NCI-H526 treated with DMSO at 0.1 percent for 48 hours (cell line): ENCODE measurements around the gene APOL2.
"Not testable (repeated sequence)": the region's sequence is repeated elsewhere in the genome, so short reads cannot be mapped to it uniquely, and the experiment has no call there.

Experiments used
- DNase-seq: peaks from one replicate; lab custom pipeline; 2025; lab: John Stamatoyannopoulos, UW

APOL2 gene, protein sequence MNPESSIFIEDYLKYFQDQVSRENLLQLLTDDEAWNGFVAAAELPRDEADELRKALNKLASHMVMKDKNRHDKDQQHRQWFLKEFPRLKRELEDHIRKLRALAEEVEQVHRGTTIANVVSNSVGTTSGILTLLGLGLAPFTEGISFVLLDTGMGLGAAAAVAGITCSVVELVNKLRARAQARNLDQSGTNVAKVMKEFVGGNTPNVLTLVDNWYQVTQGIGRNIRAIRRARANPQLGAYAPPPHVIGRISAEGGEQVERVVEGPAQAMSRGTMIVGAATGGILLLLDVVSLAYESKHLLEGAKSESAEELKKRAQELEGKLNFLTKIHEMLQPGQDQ

DNA sequence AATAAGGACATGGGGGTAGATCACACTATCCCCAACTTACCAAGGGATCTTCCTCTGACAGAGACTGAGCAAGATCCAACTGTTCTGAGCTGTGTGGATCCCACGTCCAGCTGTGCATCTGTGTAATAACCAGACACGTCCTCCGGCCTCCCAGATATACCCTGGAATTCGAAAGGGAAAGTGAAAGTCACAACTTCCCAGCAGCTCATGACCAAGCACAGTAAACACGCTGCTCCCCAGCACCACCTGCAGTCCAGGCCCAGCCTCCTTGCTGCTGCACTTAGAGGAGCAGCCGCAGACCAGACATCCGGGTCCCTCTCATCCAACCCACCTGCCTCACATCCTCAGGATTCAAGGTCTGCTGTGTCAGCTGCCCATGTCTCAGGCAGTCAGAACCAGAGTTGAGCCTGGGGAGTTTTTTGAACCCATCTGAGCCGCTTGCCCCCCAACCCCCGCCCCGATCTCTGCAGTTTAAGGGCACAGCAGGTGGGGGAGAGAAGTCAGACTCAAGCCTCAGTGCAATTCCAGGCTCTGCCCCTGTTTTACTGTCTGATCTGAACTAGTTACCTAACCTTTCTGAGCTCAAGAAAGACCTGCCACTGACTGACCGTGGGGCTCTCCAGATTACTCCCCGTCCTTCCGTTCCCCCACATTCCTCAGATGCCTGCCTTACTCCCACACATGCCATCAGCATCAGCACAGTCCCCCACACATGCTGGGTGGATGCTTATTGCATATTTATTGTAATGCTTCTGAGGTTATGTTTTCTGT lies at the start of gene APOL2:
APOL2 (minus strand) TSS at position 127 of the 771 bp plus-strand sequence. CDS start 6,365 bp downstream, outside the sequence.
- peak; percentile 78 for DNase-seq

DNA sequence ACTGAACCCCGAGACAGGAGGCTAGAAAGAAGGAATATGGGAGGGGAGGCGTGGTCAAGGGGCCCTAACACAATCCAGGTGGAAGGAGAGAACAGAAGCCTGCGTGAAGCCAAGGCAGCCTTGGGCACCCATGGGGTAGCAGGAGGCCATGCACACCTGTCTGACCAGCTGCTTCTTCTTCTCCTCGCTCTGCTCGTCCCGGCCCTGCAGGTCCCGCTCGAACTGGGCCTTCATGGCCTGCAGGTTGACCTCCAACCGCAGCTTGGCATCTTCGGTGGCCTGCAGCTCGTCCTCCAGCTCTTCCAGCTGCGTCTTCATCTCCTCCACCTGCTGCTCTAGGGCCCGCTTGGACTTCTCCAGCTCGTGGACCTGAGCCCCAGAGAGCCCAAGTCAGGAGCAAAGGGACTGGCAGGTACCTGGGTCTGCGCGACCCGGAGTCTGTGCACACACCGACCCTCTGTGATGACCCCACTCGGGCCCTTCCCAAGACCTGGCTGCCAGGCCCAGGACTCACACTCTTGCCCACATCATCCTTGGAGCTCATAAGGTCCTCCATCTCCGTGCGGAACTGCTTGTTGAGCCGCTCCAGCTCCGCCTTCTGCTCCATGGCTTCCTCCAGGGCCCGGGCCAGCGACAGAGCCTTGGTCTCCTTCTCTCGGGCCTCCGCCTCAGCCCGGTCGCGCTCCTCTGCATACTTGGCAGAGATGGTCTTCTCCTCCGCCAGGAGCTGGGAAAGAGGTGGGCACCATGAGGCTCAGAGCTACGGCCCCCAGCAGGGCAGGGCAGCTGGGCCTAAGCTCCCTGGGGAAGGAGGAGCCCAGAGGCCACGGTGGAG lies 49.5 kb upstream of the APOL2 start:
- no peak for DNase-seq

DNA sequence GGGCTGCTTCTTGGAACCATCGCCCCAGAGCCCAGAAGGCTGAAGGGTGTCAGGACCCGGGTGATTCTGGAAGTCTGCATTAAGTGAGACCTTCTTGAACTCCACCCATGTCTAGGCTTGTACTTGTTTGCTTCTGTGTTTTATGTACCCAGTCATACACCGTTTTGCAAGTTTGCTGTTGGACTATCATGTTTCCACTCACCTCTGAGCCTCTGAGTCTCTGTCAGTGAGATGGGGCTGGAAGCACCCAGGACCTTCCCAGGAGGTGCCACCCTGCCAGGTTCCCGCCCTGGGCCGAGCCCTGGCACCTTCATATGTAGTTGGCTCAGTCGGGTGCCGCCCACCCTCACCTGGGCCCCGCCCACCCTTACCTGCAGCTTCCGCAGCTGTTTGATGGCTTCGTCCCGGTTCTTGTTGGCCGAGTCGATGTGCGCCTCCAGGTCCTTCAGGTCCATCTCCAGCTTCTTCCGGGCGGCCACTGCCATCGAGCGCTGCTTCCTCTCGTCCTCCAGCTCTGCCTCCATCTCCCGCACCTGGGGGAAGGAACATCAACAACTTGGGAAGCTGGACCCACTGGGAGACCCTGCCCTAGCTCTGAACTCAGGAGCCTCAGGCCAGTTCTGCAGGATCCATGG lies 48.7 kb upstream of the APOL2 start:
- DNase-seq, result no peak

DNA sequence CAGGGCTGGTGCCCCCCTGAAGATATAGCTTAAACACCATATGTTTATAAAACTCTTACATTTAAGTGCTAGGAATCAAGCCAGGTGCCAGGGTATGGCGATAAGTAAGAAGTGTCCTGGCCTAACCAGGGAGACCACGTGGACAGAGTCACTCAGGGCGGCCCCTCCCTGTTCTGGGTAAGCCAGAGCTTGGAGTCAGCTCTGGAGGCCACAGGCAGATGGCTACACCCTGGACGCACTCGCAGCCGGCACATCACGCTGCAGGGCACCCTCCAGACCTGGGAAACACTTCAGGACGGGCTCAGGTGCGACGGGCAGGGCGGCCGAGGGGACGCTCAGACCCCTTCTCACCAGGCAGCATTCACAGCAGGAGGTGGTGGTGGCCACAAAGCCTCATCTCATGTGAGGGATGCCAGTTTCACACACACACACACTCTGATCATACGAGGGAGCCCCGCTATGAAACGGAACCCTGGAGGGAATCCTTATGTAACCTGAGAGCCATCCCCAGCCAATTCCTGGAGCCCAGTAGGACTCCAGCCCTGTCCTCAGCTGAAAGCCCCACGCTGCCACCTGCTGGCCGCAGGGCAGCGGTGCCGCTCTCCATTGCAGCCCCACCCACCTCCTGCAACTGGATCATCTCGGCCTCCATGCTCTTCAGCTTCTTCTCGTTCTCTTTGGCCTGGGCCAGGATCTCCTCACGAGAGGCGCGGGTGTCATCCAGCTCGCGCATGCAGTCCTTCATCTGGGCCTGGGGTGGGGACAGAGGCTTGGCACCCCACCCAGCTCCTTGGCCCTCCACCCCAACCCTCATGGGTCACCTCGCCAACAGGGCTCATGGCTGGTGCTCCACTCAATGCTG lies 47.0 kb upstream of the APOL2 start:
- DNase-seq, result peak; percentile 22

DNA sequence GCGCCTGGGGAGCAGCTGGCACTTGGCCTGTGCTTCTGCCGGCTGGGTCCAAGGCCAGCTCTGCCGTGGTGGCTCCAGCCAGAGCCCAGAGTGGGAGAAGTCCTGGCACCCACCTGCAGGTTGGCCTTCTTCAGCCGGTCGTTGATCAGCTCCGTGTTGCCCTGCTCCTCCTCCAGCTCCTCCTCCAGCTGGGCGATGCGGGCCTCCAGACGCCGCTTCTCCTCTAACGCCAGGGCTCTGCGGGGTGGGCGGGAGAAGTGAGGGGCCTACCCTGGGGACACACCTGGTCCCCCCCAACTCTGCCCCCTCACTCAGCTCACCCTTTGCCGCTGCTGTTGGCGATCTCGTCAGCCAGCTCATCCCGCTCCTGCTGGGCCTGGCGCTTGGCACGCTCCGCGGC lies 46.2 kb upstream of the APOL2 start:
- no peak for DNase-seq

DNA sequence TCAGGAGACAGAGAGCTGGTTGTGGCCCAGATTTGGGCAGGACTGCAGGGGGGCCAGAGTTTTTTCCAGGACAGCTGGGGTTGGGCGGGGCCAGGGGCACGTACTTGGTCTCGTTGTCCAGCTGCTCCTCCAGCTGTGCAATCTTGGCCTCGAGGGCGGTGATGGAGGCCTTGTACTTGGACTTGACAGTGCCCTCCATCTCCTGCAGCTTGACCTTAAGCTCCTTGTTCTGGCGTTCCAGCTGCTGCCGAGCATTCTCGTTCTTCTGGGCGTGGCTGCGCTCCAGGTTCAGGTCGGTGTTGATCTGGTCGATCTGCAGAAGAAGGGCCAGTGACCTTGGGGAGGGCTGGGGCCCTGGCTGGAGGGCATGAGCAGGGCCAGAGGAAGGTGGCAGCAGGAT lies 45.7 kb upstream of the APOL2 start:
- no peak for DNase-seq

DNA sequence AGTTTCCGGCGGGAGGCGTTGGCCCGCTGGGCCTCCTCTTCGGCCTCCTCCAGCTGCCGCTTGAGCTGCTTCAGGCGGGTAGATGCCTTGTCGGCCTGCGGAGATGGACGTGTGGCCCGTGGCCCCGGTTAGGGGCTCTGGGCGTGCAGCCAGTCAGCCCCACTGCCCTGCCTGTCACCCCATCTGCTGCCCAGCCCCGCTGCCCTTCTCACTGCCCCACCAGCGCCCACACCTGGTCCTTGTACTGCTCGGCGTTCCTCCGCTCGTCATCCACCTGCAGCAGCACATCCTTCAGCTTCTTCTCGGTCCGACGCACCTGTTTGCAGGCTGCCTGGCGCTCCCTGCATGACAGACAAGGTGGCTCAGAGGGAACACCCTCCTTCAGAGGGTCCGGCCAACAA lies 44.8 kb upstream of the APOL2 start:
- DNase-seq, result no peak

DNA sequence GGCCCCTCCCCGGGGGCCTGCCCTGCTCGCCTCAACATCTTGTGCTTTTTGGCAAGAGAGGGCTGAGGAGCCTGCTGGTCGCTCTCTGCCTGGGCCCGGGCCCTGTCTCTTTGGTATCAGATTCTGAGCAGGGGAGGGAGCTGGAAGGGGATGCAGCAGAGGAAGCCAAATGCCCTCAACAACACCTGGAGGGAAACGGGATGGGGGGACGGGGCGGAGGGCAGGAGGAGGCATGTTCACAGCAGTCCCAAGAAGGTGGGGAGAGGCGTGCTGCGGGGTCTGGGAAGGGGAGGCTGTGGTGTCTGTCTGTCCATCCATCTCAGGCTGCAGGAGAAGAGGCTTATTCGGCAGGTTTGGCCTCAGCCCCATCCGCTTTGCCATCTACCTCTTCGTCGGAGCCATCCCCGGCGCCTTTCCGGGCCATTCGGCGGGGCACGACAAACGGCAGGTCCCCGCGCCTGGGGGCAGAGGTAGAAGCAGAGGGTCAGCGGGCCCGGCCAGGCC lies 43.1 kb upstream of the APOL2 start:
- DNase-seq, result no peak

DNA sequence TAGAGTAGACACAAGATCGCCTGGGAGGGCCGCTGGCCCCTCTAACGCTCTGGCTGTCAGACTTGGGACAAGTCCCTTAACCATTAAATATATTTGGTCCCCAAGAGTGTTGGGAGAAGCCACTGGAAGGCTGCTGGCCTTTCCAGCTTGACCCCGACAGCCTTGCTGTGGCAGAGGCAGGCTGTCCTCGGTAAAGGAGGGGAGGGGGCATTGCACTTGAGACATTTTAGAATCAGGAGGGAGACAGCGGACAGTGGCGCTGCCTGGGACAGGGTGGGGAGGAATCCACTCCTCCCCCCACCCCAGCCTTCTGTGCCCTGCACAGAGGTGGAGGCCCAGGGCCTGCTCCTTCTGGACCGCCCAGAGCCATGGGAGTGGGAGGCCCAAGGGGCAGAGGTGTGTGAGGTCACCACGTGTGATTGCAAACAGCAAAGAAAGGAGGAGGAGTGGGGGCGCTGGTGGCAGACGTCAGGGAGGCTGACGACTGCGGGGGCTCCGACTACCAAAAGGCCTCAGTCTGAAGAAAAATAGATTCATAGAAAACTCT lies 42.5 kb upstream of the APOL2 start:
- no peak for DNase-seq

DNA sequence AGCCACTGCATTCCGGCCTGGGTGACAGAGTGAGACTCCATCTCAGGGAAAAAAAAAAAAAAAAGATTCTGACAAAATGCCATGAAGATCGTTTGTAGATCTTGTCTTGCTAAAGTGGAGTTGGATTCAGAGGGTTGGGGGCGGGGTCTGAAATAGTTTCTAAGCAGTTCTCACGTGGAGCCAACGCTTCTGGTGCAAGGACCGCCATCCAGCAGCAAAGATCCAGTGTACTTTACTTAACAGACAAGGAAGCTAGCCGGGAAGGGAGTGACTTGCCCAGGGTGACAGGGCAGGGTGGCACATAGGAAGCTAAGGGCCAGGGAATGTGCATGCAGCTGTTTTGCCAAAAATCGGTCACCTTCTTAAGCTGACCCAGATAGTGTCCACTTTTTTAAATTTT lies 41.1 kb upstream of the APOL2 start:
- DNase-seq, result no peak

DNA sequence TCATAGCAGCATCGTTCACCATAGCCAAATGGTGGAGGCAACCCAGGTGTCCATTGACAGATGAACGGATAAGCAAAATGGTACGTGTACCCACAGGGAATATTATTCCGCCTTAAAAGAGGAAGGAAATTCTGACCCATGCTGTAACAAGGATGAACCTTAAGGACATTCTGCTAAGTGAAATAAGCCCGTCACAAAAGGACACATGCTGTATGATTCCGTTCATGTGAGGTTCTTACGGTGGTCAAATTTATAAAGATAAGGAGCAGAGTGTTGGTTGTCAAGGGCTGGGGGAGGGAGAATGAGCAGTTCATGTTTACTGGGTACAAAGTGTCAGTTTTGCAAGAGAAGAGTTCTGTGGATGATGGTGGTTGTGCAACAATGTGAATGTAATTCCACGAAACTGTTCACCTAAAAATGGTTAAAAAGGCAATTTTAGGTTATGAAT lies 39.9 kb upstream of the APOL2 start:
- DNase-seq, result no peak

DNA sequence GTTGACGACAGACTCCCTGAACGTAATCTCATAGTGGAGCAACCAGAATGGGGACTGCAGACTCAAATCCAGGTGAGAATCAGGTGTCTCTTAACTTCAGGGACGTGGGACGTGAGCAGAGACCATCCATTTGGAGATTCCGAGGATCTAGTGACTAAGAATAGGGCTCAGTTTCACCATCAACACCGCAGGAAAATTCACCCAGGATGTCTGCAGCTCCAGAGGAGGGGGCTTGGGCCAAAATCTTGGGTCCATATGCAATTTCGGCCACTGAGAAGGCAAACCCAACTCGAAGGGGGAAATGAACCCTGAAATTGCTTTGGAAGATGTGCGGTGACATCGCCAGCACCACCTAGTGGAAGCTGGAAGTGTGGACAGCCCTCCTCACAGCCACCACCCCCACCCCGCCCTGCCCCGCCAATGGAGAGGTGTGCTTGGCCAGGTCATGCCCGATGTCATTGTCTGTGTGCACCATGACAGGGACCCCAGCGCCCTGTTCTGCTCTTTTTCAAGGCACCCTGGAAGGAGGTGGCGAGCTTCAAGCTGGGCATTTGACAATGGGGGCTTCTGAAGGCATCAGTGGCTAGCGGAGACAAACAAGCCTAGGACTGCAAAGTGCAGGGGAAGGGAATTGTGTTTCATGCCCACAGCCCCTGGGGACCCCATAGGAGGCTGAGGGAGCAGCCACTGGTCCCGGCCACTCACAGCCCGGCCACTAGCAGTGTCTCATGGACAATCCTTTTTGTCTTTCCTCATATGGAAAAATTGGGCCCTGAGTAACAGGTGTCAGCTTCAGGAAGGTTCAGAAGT lies 38.4 kb upstream of the APOL2 start:
- no peak for DNase-seq

DNA sequence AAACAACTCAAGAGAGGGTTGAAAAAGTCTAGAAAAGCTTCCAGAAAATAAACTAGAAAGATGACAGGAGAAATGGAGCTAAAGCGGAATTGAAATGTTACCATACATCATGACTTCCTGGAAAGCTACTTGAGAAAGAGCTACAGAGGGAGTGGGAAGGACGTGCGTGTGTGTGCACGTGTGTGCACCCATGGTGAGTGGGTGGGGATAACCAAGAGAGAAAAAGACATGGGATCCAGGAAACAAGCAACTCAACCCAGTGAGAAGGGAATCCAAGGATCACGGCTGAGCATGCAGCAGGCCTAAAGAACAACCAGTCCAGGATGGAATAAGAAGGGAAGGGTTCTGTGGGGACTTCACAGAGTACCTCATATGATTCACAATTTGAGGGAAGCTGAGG lies 35.2 kb upstream of the APOL2 start:
- DNase-seq, result no peak

DNA sequence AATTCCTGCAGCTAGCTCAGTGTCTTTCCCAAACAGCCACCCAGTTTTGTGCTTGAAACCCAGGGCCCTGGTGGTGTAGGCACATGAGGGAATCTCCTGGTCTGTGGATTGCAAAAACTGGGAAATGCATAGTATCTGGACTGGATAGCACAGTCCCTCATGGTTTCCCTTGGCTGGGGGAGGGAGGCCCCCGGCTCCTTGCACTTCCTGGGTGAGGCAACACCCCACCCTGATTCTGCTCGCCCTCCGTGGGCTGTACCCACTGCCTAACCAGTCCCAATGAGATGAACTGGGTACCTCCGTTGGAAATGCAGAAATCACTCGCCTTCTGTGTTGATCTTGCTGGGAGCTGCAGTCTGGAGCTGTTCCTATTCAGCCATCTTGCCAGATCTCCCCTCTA lies 32.6 kb upstream of the APOL2 start:
- DNase-seq, result not testable (repeated sequence)

DNA sequence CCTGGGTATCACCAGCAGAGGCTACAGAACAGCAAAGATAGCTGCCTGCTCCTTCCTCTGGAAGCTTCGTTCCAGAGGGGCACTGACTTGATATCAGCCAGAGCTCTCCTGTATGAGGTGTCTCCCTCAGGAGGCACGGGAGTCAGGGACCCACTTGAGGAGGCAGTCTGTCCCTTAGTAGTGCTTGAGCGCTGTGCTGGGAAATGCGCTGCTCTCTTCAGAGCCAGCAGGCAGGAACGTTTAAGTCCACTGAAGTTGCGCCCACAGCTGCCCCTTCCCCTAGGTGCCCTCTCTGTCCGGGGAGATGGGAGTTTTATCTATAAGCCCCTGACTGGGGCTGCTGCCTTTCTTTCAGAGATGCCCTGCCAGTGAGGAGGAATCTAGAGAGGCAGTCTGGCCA lies 31.9 kb upstream of the APOL2 start:
- not testable (repeated sequence) for DNase-seq

DNA sequence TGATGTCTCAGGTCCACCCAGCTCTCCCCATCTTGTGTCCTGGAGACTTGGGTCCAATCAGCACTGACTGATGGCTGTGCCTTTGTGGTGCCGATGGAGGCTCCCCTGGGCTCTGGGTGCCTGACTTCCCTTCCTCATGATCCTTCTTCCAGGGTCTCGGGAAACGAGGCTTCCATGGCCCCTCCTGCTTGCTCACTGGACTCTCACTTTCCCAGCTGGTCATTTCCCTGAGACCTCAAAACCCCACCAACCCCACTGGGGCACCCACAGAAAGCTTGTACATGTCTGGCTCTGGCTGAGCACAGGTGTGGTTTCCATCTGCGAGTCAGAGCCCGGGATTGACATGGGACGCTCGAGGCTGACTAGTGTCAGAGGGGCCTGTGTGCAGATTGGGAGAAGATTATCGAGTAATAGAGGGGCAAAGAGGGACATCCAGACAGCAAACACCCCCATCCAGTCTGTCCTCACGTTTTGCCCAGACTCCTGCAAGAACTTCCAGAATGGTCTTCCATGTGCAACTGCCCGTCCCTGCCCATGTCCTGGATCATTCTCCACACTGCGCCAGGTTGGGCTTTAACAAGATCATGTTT lies 28.7 kb upstream of the APOL2 start:
- DNase-seq, result no peak

DNA sequence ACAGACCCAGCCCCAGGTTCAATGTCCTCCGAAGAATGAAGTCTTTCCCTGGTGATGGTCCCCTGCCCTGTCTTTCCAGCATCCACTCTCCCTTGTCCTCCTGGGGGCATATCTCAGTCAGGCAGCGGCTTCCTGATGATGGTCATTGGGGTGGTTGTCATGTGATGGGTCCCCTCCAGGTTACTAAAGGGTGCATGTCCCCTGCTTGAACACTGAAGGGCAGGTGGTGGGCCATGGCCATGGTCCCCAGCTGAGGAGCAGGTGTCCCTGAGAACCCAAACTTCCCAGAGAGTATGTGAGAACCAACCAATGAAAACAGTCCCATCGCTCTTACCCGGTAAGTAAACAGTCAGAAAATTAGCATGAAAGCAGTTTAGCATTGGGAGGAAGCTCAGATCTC lies 27.7 kb upstream of the APOL2 start:
- DNase-seq, result no peak

DNA sequence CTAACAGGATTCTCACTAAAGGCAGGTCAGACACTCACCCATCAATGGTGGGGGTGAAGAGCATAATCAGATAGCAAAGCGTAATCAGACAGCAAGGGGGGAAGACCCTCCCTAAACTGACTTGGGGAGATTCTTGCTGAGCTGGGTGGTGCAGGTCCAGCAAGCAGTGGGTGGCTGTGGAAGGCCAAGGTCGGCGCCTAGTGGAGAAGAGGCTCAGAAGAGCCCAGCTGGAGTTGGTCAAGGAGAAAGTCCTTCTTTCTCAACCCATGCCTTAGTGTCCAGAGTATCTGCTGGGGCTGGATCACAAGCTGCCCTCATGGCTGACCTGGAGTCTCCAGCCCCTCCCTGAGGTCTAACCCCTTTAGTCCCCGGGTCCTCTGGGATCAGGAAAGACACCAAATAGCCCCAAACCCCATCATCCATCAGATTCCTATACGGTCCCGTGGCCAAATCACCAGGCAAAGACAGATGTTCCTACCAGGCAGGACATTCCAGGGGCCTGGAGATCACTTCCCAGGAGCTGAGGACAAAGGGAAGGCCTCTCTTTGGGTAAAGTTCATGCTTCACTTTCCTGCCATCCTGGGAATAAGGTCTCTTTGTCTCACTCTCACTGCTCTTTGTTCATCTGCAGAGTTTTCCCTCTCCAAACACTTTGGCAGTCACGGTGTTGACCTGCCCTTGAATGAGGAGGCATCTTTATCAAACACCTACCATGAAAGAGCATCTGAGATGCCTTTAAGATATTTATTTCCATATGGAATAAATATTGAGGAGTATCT lies 24.7 kb upstream of the APOL2 start:
- not testable (repeated sequence) for DNase-seq
